ENCODE results near the gene BABAM1. TPM values are rescaled to one million over a fixed set of nuclear protein-coding genes. Genes with fewer than 3 reads are reported as not detected.

The BABAM1 gene
- 64.7 TPM for total RNA-seq

DNA sequence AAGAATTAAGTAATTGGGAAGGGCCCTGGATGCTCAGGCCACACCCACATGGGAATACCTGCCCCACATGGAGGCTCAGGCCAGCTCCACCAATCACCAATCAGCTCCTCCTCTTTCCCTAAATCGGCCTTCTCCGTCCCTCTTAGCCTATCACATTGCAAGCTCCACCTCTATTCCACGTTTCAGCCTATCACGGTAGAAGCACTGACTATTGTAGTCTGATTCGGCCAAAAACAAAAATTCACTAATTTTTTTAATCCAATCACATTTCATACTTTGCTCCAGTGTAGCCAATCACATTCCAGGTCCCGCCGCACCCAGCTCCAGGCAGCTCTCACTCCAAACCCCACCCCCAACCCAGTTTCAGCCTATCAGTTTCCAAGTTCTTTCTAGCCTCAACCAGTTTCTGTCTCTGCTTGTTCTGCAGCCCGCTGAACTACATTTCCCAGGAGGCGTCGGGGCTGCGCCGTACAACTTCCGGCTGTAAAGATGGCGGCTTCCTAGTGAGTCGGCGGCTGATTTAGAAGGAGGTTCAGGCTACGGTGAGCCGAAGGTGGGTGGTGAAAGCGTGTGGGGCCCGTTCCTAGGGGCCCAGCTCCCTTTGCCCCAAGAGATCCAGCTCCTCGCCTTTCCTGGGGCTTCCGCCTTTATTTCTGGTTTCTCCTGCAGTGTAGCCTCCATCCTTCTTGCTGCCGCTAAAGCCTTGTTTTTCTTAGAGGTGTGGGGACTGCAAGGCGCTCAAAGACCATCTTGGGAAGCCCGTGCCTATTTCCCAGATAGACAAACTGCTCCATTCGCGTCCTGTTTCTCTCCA is at the start of gene BABAM1:
Gene BABAM1 (plus strand): TSS at position 469 of the 814 bp plus-strand sequence. CDS start 1,364 bp downstream, outside the sequence.
- H3K9ac ChIP-seq (ENCODE audit: low read depth in 1 of 3, low read length in 3 of 3): peak within 1 kb of the TSS; percentile 84 to 87 (median 86)
- peaks cover 8 to 11% (median 9%) of the 10 kb centered on the region in 3 donors for H3K4me1 ChIP-seq (ENCODE audit: control insufficient read depth in 3 of 3, insufficient read depth in 3 of 3, low read length in 3 of 3)
- H3K9me3 ChIP-seq (ENCODE audit: control insufficient read depth in 3 of 3, low read length in 3 of 3): no peaks in the 10 kb centered on the region
- peaks cover 12 to 20% (median 14%) of the 10 kb centered on the region in 3 donors for H3K36me3 ChIP-seq (ENCODE audit: control insufficient read depth in 3 of 3, insufficient read depth in 3 of 3, low read length in 3 of 3)
- peak within 1 kb of the TSS; percentile 84 to 92 (median 90) for H3K4me3 ChIP-seq (ENCODE audit: low read length in 3 of 3)
- peak within 1 kb of the TSS; percentile 64 for H3K27ac ChIP-seq (ENCODE audit: low read depth, low read length)
- H3K27me3 ChIP-seq (ENCODE audit: control insufficient read depth in 3 of 3, insufficient read depth in 3 of 3, low read length in 3 of 3): no peaks in the 10 kb centered on the region

DNA sequence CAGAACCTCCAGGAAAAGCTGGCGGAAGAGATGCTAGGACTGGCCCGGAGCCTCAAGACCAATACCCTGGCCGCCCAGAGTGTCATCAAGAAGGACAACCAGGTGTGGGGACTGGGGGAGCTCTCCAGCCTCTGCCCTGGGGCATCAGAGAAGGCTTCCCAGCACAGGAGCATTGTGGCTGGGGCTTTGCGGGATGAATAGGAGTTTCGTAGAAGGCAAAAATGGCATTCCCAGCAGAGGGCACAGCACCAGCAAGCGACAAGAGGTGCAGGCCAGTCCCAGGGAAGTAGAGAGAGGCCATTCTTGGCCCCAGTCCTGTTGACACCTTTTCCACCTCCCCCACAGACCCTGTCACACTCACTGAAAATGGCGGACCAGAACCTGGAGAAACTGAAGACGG is 48.0 kb upstream of the BABAM1 start:
- Histone ChIP-seq H3K9me3 (ENCODE audit: control insufficient read depth in 3 of 3, low read length in 3 of 3) (no peaks in the 10 kb centered on the region), H3K27me3 (ENCODE audit: control insufficient read depth in 3 of 3, insufficient read depth in 3 of 3, low read length in 3 of 3) (no peaks in the 10 kb centered on the region), H3K36me3 (ENCODE audit: control insufficient read depth in 3 of 3, insufficient read depth in 3 of 3, low read length in 3 of 3) (peaks cover 14 to 21% (median 20%) of the 10 kb centered on the region in 3 donors), H3K4me3 (ENCODE audit: low read length in 3 of 3) (no peak overlapping the region), H3K27ac (ENCODE audit: low read depth, low read length) (no peak overlapping the region), H3K4me1 (ENCODE audit: control insufficient read depth in 3 of 3, insufficient read depth in 3 of 3, low read length in 3 of 3) (peaks cover 8 to 12% (median 11%) of the 10 kb centered on the region in 3 donors), H3K9ac (ENCODE audit: low read depth in 1 of 3, low read length in 3 of 3) (no peak overlapping the region)

DNA sequence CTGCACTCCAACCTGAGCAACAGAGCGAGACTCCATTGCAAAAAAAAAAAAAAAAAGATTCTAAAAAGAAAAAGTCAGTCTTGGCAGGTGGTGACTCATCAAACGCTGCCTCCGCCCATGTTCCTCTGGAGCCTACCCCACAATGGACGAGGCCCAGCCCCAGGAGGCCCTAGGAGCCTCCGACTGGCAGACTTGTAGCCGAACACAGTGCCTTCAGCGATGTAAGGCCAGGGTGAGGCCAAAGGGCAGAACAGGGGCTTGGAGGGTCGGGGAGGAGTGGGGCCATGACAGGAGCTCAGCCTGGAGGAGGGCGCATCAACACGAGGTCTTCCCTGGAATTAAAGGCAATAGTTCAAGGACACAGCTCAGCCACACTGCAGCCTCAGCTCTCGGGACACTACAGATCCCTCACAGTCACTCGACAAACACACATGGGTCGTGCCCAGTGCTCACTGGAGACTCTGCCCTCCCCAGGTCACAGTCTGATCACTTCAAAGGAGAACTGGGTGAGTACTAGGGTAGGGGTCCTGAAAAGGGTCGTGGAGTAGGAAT is 47.0 kb upstream of the BABAM1 start:
- Histone ChIP-seq H3K9ac (ENCODE audit: low read depth in 1 of 3, low read length in 3 of 3) (no peak overlapping the region), H3K4me1 (ENCODE audit: control insufficient read depth in 3 of 3, insufficient read depth in 3 of 3, low read length in 3 of 3) (peaks cover 3 to 6% (median 3%) of the 10 kb centered on the region in 3 donors), H3K4me3 (ENCODE audit: low read length in 3 of 3) (no peak overlapping the region), H3K27me3 (ENCODE audit: control insufficient read depth in 3 of 3, insufficient read depth in 3 of 3, low read length in 3 of 3) (no peaks in the 10 kb centered on the region), H3K27ac (ENCODE audit: low read depth, low read length) (no peak overlapping the region), H3K36me3 (ENCODE audit: control insufficient read depth in 3 of 3, insufficient read depth in 3 of 3, low read length in 3 of 3) (peaks cover 14 to 21% (median 20%) of the 10 kb centered on the region in 3 donors), H3K9me3 (ENCODE audit: control insufficient read depth in 3 of 3, low read length in 3 of 3) (no peaks in the 10 kb centered on the region)

DNA sequence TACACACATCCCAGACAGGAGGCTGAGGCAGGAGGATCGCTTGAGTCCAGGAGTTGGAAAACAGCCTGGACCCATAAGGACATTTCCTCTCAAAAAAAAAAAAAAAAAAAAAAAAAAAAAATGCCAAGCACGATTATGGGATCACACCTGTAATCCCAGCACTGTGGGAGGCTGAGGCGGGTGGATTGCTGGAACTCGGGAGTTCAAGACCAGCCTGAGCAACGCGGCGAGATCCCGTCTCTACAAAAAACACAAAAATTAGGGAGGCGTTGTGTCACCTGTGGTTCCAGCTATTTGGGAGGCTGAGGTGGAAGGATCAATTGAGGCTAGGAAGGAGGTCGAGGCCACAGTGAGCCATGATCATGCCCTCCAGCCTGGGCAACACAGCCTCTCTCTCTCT is 42.2 kb upstream of the BABAM1 start:
- Histone ChIP-seq H3K27me3 (ENCODE audit: control insufficient read depth in 3 of 3, insufficient read depth in 3 of 3, low read length in 3 of 3) (no peaks in the 10 kb centered on the region), H3K36me3 (ENCODE audit: control insufficient read depth in 3 of 3, insufficient read depth in 3 of 3, low read length in 3 of 3) (peaks cover 3 to 9% (median 6%) of the 10 kb centered on the region in 3 donors), H3K4me3 (ENCODE audit: low read length in 3 of 3) (no peak overlapping the region), H3K9ac (ENCODE audit: low read depth in 1 of 3, low read length in 3 of 3) (peak overlapping the region in 1 of 3 donors; percentile 56), H3K27ac (ENCODE audit: low read depth, low read length) (no peak overlapping the region), H3K4me1 (ENCODE audit: control insufficient read depth in 3 of 3, insufficient read depth in 3 of 3, low read length in 3 of 3) (peaks cover 0 to 8% (median 7%) of the 10 kb centered on the region in 3 donors), H3K9me3 (ENCODE audit: control insufficient read depth in 3 of 3, low read length in 3 of 3) (no peaks in the 10 kb centered on the region)

DNA sequence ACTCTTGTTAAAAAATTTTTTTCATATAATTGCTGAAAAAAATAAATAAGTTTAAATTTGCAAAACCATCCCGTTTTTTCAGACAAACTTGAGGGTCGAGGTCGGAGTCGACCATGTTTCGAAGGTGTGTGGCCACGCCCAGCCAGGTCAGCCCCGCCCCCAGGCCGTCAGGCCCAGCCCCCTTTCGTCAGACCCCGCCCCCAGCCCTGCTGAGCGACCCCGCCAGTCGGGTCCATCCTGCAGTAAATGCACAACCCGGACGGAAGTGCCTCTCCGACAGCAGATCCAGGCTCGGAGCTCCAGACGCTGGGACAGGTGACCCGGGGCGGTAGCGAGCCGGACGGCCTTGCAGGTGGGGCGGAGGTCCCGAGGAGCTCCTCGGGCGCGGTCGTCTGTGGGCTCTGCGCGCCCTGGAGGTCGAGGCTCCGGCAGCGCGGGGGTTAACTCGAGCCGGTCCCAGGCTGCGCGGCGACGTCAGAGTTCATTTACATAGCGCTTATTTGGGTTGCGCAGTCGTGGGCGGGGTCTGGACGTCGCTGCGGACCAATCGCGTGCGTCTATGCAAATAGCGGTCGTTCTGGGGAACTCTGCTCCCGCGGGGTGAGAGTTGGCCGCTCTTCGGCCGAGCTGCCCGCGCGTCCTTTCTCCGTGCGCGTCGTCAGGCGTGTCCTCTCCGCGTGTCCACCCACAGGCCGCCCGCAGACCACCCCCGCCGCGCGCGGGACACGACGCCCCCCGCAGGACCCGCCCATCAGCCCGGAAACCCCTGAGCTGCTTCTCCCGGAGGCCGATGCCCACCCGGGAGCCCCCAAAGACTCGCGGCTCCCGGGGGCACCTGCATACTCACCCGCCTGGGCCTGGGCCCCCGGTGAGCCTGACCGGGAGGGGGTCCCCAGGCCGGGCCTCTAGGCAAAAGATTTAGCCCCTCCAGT is 41.0 kb upstream of the BABAM1 start, which contains the start of gene OCEL1:
Gene OCEL1 (plus strand): TSS at position 225 of the 932 bp plus-strand sequence. CDS start 22 bp downstream, at position 247.
- peak within 1 kb of the TSS; percentile 75 to 91 (median 85) for H3K9ac ChIP-seq (ENCODE audit: low read depth in 1 of 3, low read length in 3 of 3)
- peaks cover 0 to 7% (median 5%) of the 10 kb centered on the region in 3 donors for H3K4me1 ChIP-seq (ENCODE audit: control insufficient read depth in 3 of 3, insufficient read depth in 3 of 3, low read length in 3 of 3)
- peak within 1 kb of the TSS; percentile 82 to 93 (median 89) for H3K4me3 ChIP-seq (ENCODE audit: low read length in 3 of 3)
- peak within 1 kb of the TSS; percentile 83 for H3K27ac ChIP-seq (ENCODE audit: low read depth, low read length)
- H3K36me3 ChIP-seq (ENCODE audit: control insufficient read depth in 3 of 3, insufficient read depth in 3 of 3, low read length in 3 of 3): peaks cover 5 to 13% (median 7%) of the 10 kb centered on the region in 3 donors
- H3K27me3 ChIP-seq (ENCODE audit: control insufficient read depth in 3 of 3, insufficient read depth in 3 of 3, low read length in 3 of 3): no peaks in the 10 kb centered on the region
- H3K9me3 ChIP-seq (ENCODE audit: control insufficient read depth in 3 of 3, low read length in 3 of 3): no peaks in the 10 kb centered on the region

DNA sequence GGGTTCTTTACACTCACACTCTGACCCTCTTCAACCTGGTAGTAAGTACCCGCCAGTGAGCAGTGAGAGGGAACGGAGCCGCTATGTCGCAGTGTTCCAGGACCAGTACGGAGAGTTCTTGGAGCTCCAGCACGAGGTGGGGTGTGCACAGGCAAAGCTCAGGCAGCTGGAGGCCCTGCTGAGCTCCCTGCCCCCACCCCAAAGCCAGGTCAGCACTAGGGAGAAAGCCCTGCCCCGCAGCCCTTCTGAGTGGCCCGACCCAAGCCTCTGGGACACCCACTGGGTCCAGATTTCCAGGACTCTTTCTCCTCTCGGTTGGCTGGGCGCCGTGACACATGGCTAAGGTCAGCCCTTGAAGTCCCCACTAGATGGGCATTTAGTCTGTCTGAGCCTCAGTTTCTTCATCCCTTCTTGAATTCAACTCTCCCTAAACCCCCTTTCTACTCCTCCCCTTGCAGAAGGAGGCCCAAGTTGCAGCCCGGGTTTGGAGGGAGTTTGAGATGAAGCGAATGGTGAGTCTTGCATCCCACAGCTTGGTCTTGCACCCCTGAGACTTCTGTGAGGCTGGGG is 39.4 kb upstream of the BABAM1 start:
- no peak overlapping the region for H3K4me3 ChIP-seq (ENCODE audit: low read length in 3 of 3)
- H3K27ac ChIP-seq (ENCODE audit: low read depth, low read length): no peak overlapping the region
- no peaks in the 10 kb centered on the region for H3K9me3 ChIP-seq (ENCODE audit: control insufficient read depth in 3 of 3, low read length in 3 of 3)
- H3K36me3 ChIP-seq (ENCODE audit: control insufficient read depth in 3 of 3, insufficient read depth in 3 of 3, low read length in 3 of 3): peaks cover 5 to 19% (median 16%) of the 10 kb centered on the region in 3 donors
- peak overlapping the region in 1 of 3 donors; percentile 33 for H3K9ac ChIP-seq (ENCODE audit: low read depth in 1 of 3, low read length in 3 of 3)
- no peaks in the 10 kb centered on the region for H3K27me3 ChIP-seq (ENCODE audit: control insufficient read depth in 3 of 3, insufficient read depth in 3 of 3, low read length in 3 of 3)
- H3K4me1 ChIP-seq (ENCODE audit: control insufficient read depth in 3 of 3, insufficient read depth in 3 of 3, low read length in 3 of 3): peaks cover 0 to 7% (median 5%) of the 10 kb centered on the region in 3 donors

DNA sequence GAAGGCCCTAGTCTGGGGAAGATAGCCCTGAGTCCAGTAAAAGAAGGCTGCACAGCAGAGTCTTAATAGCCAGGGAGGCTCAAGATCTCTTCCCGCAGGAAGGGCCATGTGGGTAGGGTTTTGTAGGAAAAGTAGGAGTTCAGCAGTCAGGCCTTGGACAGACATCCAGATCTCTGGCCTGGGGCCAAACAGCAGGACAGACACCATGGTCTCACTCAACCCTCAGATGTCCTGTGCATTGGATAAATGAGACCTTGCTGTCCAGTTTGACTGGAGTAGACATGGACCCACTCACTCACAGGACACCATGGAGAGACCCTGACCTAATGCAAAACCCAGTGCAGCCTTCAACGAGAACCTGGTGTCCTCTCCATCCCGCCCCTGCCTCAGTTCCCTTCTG is 37.4 kb upstream of the BABAM1 start:
- Histone ChIP-seq H3K9ac (ENCODE audit: low read depth in 1 of 3, low read length in 3 of 3) (no peak overlapping the region), H3K27me3 (ENCODE audit: control insufficient read depth in 3 of 3, insufficient read depth in 3 of 3, low read length in 3 of 3) (no peaks in the 10 kb centered on the region), H3K4me1 (ENCODE audit: control insufficient read depth in 3 of 3, insufficient read depth in 3 of 3, low read length in 3 of 3) (peaks cover 2 to 12% (median 6%) of the 10 kb centered on the region in 3 donors), H3K4me3 (ENCODE audit: low read length in 3 of 3) (no peak overlapping the region), H3K36me3 (ENCODE audit: control insufficient read depth in 3 of 3, insufficient read depth in 3 of 3, low read length in 3 of 3) (peaks cover 8 to 25% (median 16%) of the 10 kb centered on the region in 3 donors), H3K9me3 (ENCODE audit: control insufficient read depth in 3 of 3, low read length in 3 of 3) (no peaks in the 10 kb centered on the region), H3K27ac (ENCODE audit: low read depth, low read length) (no peak overlapping the region)

DNA sequence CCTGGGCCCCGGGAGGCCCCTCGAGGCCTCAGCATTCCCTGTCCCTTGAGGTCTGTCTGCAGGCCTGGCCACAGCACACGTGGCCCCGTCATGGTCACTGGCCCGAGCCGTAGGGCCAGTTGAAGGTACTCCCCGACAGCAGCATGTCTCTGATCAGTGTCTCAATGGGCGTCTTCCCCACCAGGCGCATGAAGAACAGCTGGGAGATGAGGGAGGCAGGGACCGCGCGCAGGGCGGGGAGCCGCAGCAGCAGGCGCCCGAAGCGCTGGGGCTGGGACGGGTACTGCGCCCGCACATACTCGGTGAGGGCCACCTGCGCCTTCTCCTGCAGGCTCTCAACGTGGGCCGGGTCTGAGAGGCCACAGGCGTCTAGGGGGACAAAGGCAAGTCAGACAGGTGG is 35.0 kb upstream of the BABAM1 start:
- Histone ChIP-seq H3K36me3 (ENCODE audit: control insufficient read depth in 3 of 3, insufficient read depth in 3 of 3, low read length in 3 of 3) (peaks cover 8 to 25% (median 16%) of the 10 kb centered on the region in 3 donors), H3K9ac (ENCODE audit: low read depth in 1 of 3, low read length in 3 of 3) (no peak overlapping the region), H3K27ac (ENCODE audit: low read depth, low read length) (no peak overlapping the region), H3K4me1 (ENCODE audit: control insufficient read depth in 3 of 3, insufficient read depth in 3 of 3, low read length in 3 of 3) (peaks cover 11 to 20% (median 15%) of the 10 kb centered on the region in 3 donors), H3K4me3 (ENCODE audit: low read length in 3 of 3) (no peak overlapping the region), H3K27me3 (ENCODE audit: control insufficient read depth in 3 of 3, insufficient read depth in 3 of 3, low read length in 3 of 3) (no peaks in the 10 kb centered on the region), H3K9me3 (ENCODE audit: control insufficient read depth in 3 of 3, low read length in 3 of 3) (no peaks in the 10 kb centered on the region)

DNA sequence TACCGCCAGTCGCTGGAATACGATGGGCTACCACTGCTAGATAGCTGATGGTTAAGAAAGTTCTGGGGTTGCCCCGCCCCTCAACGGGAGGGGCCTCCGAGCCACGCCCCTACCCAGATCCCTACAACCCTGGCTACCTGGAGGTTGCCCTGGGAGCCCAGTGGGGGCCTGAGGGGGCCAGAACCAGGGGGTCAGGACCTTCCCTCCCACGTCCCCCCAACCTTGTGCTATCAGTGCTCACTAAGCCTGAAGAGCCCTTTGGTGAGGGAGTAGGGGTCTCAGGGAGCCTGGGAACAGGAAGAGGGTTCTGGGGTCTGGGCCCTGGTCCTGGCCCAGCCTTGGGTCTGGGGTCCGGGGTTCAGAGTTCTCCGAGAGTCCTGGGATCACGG is 32.3 kb upstream of the BABAM1 start:
- peaks cover 11 to 19% (median 15%) of the 10 kb centered on the region in 3 donors for H3K4me1 ChIP-seq (ENCODE audit: control insufficient read depth in 3 of 3, insufficient read depth in 3 of 3, low read length in 3 of 3)
- no peaks in the 10 kb centered on the region for H3K9me3 ChIP-seq (ENCODE audit: control insufficient read depth in 3 of 3, low read length in 3 of 3)
- peak overlapping the region; percentile 3 to 70 (median 63) for H3K4me3 ChIP-seq (ENCODE audit: low read length in 3 of 3)
- peaks cover 10 to 25% (median 16%) of the 10 kb centered on the region in 3 donors for H3K36me3 ChIP-seq (ENCODE audit: control insufficient read depth in 3 of 3, insufficient read depth in 3 of 3, low read length in 3 of 3)
- peak overlapping the region; percentile 36 for H3K27ac ChIP-seq (ENCODE audit: low read depth, low read length)
- H3K9ac ChIP-seq (ENCODE audit: low read depth in 1 of 3, low read length in 3 of 3): peak overlapping the region; percentile 20 to 71 (median 64)
- no peaks in the 10 kb centered on the region for H3K27me3 ChIP-seq (ENCODE audit: control insufficient read depth in 3 of 3, insufficient read depth in 3 of 3, low read length in 3 of 3)
